GM12874 (cell line): ENCODE measurements around the gene TMPRSS4.

Experiments used
- TF ChIP-seq, protein P1 (sequence below): IDR thresholded peaks from 2 replicates; pipeline ENCODE4 v1.5.1; 2011; ENCODE audit warnings: low read depth, mild to moderate bottlenecking, control low read depth, low read length, moderate library complexity; ENCODE audit not compliant: insufficient read depth

The TMPRSS4 gene

GRCh38 chr11:118076754-118077281 lies at the start of gene TMPRSS4:
Gene TMPRSS4, plus strand, starts transcription at chr11:118077078. Its CDS starts 225 bp downstream, at chr11:118077303.
- TF ChIP-seq, protein P1, sequence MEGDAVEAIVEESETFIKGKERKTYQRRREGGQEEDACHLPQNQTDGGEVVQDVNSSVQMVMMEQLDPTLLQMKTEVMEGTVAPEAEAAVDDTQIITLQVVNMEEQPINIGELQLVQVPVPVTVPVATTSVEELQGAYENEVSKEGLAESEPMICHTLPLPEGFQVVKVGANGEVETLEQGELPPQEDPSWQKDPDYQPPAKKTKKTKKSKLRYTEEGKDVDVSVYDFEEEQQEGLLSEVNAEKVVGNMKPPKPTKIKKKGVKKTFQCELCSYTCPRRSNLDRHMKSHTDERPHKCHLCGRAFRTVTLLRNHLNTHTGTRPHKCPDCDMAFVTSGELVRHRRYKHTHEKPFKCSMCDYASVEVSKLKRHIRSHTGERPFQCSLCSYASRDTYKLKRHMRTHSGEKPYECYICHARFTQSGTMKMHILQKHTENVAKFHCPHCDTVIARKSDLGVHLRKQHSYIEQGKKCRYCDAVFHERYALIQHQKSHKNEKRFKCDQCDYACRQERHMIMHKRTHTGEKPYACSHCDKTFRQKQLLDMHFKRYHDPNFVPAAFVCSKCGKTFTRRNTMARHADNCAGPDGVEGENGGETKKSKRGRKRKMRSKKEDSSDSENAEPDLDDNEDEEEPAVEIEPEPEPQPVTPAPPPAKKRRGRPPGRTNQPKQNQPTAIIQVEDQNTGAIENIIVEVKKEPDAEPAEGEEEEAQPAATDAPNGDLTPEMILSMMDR: no peak

DNA sequence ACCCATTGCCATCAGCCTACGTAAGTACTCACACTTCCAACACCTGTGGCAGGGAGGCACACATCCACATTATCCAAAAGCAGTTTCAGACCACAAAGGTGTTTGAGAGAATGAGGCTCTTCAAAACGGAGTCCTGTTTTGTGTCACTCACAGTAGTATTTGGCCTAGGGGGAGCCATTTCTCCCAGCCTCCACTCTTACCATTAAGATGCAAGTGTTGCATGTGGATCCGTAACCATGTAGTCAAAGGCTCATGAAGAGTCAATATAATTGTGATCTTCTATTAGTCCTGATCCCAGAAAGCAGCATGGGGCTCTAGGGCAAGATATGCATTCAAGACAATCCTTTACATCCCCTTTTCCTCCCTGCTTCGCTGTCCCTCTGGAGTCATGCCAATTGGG lies 49.2 kb upstream of the TMPRSS4 start:
- TF ChIP-seq, protein P1: no peak

DNA sequence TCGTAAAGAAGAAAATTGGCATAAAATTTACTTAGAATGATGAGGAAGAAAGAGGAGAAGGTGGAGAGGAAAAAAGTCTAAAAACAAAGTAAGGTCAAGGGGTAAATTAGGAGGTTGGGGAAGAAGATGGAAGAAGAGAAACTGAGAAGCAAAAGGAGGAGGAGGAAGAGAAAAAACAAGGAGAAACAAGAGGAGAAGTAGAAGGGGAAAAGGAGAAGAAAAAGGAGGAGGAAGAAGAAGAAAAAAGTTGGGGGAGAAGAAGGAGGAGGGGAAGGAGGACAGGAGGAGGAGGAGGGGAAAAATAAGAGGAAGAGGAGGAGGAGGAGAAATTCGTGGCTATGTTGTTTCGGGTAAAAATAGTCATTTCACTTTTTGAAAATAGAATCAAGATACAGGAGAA lies 48.3 kb upstream of the TMPRSS4 start:
- TF ChIP-seq, protein P1: no peak

GRCh38 chr11:118033443-118033842 lies 43.4 kb upstream of the TMPRSS4 start:
- TF ChIP-seq, protein P1: no peak

GRCh38 chr11:118042141-118042540 lies 34.7 kb upstream of the TMPRSS4 start:
- TF ChIP-seq, protein P1: no peak

GRCh38 chr11:118042796-118043195 lies 34.1 kb upstream of the TMPRSS4 start:
- TF ChIP-seq, protein P1: no peak

DNA sequence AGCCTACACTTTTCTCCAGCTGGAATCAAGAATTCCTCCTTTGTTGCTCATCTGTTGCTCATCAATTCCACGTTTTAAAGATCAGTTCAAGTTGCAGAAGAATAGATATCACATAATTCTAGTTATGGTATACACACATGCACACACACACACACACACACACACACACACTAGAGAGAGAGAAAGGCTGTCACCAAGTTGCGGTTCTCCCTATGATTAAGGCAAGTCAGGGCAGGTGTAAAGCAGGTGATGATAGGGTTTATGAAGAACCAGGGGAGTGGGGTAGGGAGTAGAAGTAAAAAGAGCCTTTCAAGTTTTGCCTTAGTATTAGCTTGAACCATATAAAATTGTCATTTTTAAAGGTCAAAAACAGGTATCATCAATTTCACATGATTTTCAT lies 31.7 kb upstream of the TMPRSS4 start:
- TF ChIP-seq, protein P1: no peak
